Ovary (tissue), 3 donors: Measurements from ENCODE around the gene ADD2.

Experiments
- CTCF ChIP-seq, 3 donors: fragments of 450-650 bp in 2 of 3; fragments of 200-600 bp in 1 of 3; IDR thresholded peaks; one replicate each; pipeline versions ENCODE4 v1.5.1 to v1.8.0; 2016 to 2022; ENCODE audit warnings: antibody characterized with exemption in 3 of 3, mild to moderate bottlenecking in 1 of 3
- EP300 ChIP-seq: sonication (generic); formaldehyde crosslinking; IDR thresholded peaks from one replicate; pipeline ENCODE4 v1.6.1; 2017; ENCODE audit warnings: antibody characterized with exemption
- POLR2A ChIP-seq: fragments of 450-650 bp; IDR thresholded peaks from one replicate; pipeline ENCODE4 v1.6.1; 2017; ENCODE audit warnings: antibody characterized with exemption, mild to moderate bottlenecking, moderate library complexity
- donor health status: DM: no; HTN: no; CAD: no.

- TF ChIP-seq POLR2A: no peak
- TF ChIP-seq CTCF (IDR thresholded peaks at IDR 0.05): no peak
- TF ChIP-seq EP300: no peak
Observed at GRCh38 chr2:70795164-70795995, 27.4 kb upstream of the ADD2 start.
